Esophagus squamous epithelium (tissue), 5 donors: ENCODE measurements around the gene LIX1L. TPM values are rescaled to one million over a fixed set of nuclear protein-coding genes. Genes with fewer than 3 reads are reported as not detected.

ENCODE experiments used
- DNase-seq: peaks from one replicate; lab custom pipeline; 2025; lab: John Stamatoyannopoulos, UW
- H3K27ac ChIP-seq, 4 donors: fragments of 200-600 bp; sonication (generic); one replicate each; pipeline ENCODE4 v1.5.1; 2016 to 2019; ENCODE audit warnings: mild to moderate bottlenecking in 1 of 4
- H3K27me3 ChIP-seq, 4 donors: fragments of 200-600 bp; sonication (generic); 1 replicate in 3 of 4; 2 replicates in 1 of 4; pipeline versions ENCODE4 v1.5.1 to v1.6.0; 2017 to 2021; ENCODE audit warnings: antibody characterized with exemption in 1 of 4
- H3K36me3 ChIP-seq, 3 donors: fragments of 200-600 bp; sonication (generic); one replicate each; pipeline ENCODE4 v1.5.1; 2016 to 2019
- H3K4me1 ChIP-seq, 3 donors: fragments of 200-600 bp; sonication (generic); one replicate each; pipeline ENCODE4 v1.5.1; 2017 to 2019
- H3K4me3 ChIP-seq, 4 donors: fragments of 200-600 bp; sonication (generic); 1 replicate in 3 of 4; 2 replicates in 1 of 4; pipeline ENCODE4 v1.5.1; 2016 to 2019; ENCODE audit warnings: mild to moderate bottlenecking in 2 of 4, moderate library complexity in 1 of 4
- H3K9me3 ChIP-seq, 3 donors: fragments of 200-600 bp; sonication (generic); one replicate each; pipeline ENCODE4 v1.5.1; 2016 to 2019
- CTCF ChIP-seq, 6 experiments: fragments of 450-650 bp in 4 of 6; fragments of 200-600 bp in 2 of 6; sonication (generic) in 2 of 6; IDR thresholded peaks; one replicate each; pipeline ENCODE4 v1.5.1; 2016 to 2019; ENCODE audit warnings: antibody characterized with exemption in 6 of 6, mild to moderate bottlenecking in 4 of 6, moderate library complexity in 4 of 6
- POLR2A ChIP-seq, 4 donors: fragments of 450-650 bp; IDR thresholded peaks; one replicate each; pipeline ENCODE4 v1.6.1; 2017; ENCODE audit warnings: antibody characterized with exemption in 4 of 4, mild to moderate bottlenecking in 4 of 4, moderate library complexity in 3 of 4
- WGBS, 2 donors: methylation state at CpG; one replicate each; pipeline ENCODE4 v1.1.5; 2018; 5-methylcytosine and 5-hydroxymethylcytosine counted together
- intact Hi-C: fragments of 100-400 bp; cut with DNase I; formaldehyde crosslinking; loops from one replicate; pipeline ENCODE4 v1.15.0; 2022
- total RNA-seq, 4 donors: library from RNA; depleted of rRNA; stranded (reverse); fragments of >200 nt; gene quantifications; one replicate each; pipeline ENCODE4 v1.1.0, GENCODE V29; 2016
- donor health status: DM: yes; HTN: yes; CAD: no.

The LIX1L gene
- total RNA-seq, 4 donors from 2014 or later, result 1.9 to 12.2 (median 5.9) TPM

GRCh38 chr1:145918992-145919939 is 38.6 kb downstream of the LIX1L start:
- TF ChIP-seq POLR2A (IDR thresholded peaks at IDR 0.05), result no peak
- no peak for TF ChIP-seq CTCF (IDR thresholded peaks at IDR 0.05)
- no peak for DNase-seq
- H3K4me1 ChIP-seq, result peaks cover 12 to 34% (median 20%) of the 10 kb centered on the region in 3 donors

GRCh38 chr1:145918144-145918991 is 39.4 kb downstream of the LIX1L start, which contains the start of gene PEX11B:
Gene PEX11B (minus strand): TSS chr1:145918717. CDS start chr1:145918688, 29 bp downstream.
- Histone ChIP-seq H3K27ac (peak within 1 kb of the TSS; percentile 81 to 93 (median 92)), H3K36me3 (peaks cover 0 to 59% (median 8%) of the 10 kb centered on the region in 3 donors), H3K9me3 (no peaks in the 10 kb centered on the region), H3K27me3 (no peaks in the 10 kb centered on the region), H3K4me3 (peak within 1 kb of the TSS; percentile 52 to 91 (median 85)), H3K4me1 (peaks cover 12 to 34% (median 20%) of the 10 kb centered on the region in 3 donors)
- WGBS, 2 donors, result 0 to 1% methylated on average over 31 to 38 of the region's 51 CpGs
- peak; percentile 74 for DNase-seq
- TF ChIP-seq POLR2A (IDR thresholded peaks at IDR 0.05) (peak in 1 of 4 donors; percentile 67), CTCF (IDR thresholded peaks at IDR 0.05) (peak in 1 of 6 experiments; percentile 18)
- intact Hi-C loops, result loop anchor here (5.0 kb wide), 1 partner anchor 44 kb away; the partner anchor contains the start of genes ANKRD34A and POLR3GL

More at GRCh38 chr1:145918992-145919939, 38.6 kb downstream of the LIX1L start:
- intact Hi-C loops, result loop anchor here (5.0 kb wide), 1 partner anchor 43 kb away; the partner anchor contains the start of genes ANKRD34A and POLR3GL
- peak overlapping the region; percentile 52 to 91 (median 85) for H3K4me3 ChIP-seq
- H3K27me3 ChIP-seq, result no peaks in the 10 kb centered on the region
- peaks cover 0 to 59% (median 8%) of the 10 kb centered on the region in 3 donors for H3K36me3 ChIP-seq
- H3K27ac ChIP-seq, result peak overlapping the region; percentile 81 to 93 (median 92)
- H3K9me3 ChIP-seq, result no peaks in the 10 kb centered on the region
- 2 to 4% methylated on average over 7 to 24 of the region's 33 CpGs for WGBS, 2 donors

- intact Hi-C loops, result loop anchor here (5.0 kb wide), 1 partner anchor 45 kb away; the partner anchor contains the start of genes ANKRD34A and POLR3GL
- peak overlapping the region in 3 of 4 donors; percentile 81 to 93 (median 92) for H3K27ac ChIP-seq
- H3K36me3 ChIP-seq, result peaks cover 0 to 59% (median 8%) of the 10 kb centered on the region in 3 donors
- peaks cover 12 to 34% (median 20%) of the 10 kb centered on the region in 3 donors for H3K4me1 ChIP-seq
- TF ChIP-seq CTCF (IDR thresholded peaks at IDR 0.05) (no peak), POLR2A (IDR thresholded peaks at IDR 0.05) (no peak)
- no peaks in the 10 kb centered on the region for H3K27me3 ChIP-seq
- no peak for DNase-seq
- no peaks in the 10 kb centered on the region for H3K9me3 ChIP-seq
- H3K4me3 ChIP-seq, result peak overlapping the region; percentile 52 to 91 (median 85)
- WGBS, 2 donors, result 38 to 59% methylated on average over 5 of the region's 5 CpGs
These were observed 40.2 kb downstream of the LIX1L start for GRCh38 chr1:145917595-145917994.

- TF ChIP-seq CTCF (IDR thresholded peaks at IDR 0.05) (no peak), POLR2A (IDR thresholded peaks at IDR 0.05) (no peak)
- H3K4me3 ChIP-seq, result no peak overlapping the region
- H3K27me3 ChIP-seq, result no peaks in the 10 kb centered on the region
- intact Hi-C loops, result loop anchor here (5.0 kb wide), 1 partner anchor 46 kb away; the partner anchor contains the start of genes ANKRD34A and POLR3GL
- H3K36me3 ChIP-seq, result peaks cover 5 to 59% (median 16%) of the 10 kb centered on the region in 3 donors
- no peaks in the 10 kb centered on the region for H3K9me3 ChIP-seq
- DNase-seq, result no peak
- WGBS, 2 donors, result 49 to 60% methylated on average over 5 of the region's 5 CpGs
- peaks cover 12 to 34% (median 20%) of the 10 kb centered on the region in 3 donors for H3K4me1 ChIP-seq
- H3K27ac ChIP-seq, result peak overlapping the region in 3 of 4 donors; percentile 81 to 93 (median 92)
These were observed 41.1 kb downstream of the LIX1L start for GRCh38 chr1:145916745-145917144.
